ENCODE results near the gene LMBR1.
A peak's percentile ranks its signal among the peaks of the same experiment; 100 is the strongest.
"Not testable (repeated sequence)": the region's sequence is repeated elsewhere in the genome, so short reads cannot be mapped to it uniquely, and the experiment has no call there.

The LMBR1 gene

DNA sequence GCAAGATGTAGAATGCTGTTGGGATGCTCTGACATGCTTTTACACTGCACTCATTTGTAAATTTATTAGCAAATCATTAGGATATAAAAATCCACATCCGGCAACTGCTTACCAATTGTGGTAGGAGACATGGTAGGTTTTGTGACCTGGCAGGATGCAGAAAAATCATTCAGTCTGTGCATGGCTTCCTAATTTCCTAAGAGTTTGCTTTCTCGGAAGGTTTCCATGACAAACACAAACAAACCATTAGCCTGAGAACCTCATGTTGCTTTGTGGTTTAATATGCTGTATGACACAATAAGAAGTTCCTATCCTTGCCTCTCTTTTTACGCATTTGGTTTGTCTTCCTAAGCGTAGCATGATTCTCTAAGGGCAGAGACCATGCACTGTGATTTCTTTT is 14.7 kb upstream of the LMBR1 start:
- Histone ChIP-seq H3K4me1 (ENCODE audit: insufficient read depth, low read length) (no peaks in the 10 kb centered on the region), H3K4me3 (ENCODE audit: low read depth in 1 of 2, low read length in 2 of 2) (no peak overlapping the region), H4K20me1 (ENCODE audit: insufficient read depth, low read length) (no peaks in the 10 kb centered on the region), H2AFZ (ENCODE audit: low read depth, low read length) (no peak overlapping the region), H3K36me3 (ENCODE audit: insufficient read depth, low read length) (no peaks in the 10 kb centered on the region), H3K27me3 (ENCODE audit: insufficient read depth, low read length, poor library complexity) (no peaks in the 10 kb centered on the region), H3K9me3 (ENCODE audit: insufficient read depth, low read length, severe bottlenecking) (no peaks in the 10 kb centered on the region), H3K9ac (ENCODE audit: low read depth, low read length) (no peak overlapping the region), H3K27ac (ENCODE audit: low read length) (no peak overlapping the region), H3K79me2 (ENCODE audit: insufficient read depth, low read length) (no peaks in the 10 kb centered on the region), H3K4me2 (ENCODE audit: insufficient read depth, low read length) (no peak overlapping the region)
- TF ChIP-seq, protein P1, sequence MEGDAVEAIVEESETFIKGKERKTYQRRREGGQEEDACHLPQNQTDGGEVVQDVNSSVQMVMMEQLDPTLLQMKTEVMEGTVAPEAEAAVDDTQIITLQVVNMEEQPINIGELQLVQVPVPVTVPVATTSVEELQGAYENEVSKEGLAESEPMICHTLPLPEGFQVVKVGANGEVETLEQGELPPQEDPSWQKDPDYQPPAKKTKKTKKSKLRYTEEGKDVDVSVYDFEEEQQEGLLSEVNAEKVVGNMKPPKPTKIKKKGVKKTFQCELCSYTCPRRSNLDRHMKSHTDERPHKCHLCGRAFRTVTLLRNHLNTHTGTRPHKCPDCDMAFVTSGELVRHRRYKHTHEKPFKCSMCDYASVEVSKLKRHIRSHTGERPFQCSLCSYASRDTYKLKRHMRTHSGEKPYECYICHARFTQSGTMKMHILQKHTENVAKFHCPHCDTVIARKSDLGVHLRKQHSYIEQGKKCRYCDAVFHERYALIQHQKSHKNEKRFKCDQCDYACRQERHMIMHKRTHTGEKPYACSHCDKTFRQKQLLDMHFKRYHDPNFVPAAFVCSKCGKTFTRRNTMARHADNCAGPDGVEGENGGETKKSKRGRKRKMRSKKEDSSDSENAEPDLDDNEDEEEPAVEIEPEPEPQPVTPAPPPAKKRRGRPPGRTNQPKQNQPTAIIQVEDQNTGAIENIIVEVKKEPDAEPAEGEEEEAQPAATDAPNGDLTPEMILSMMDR (IDR thresholded peaks at IDR 0.05; ENCODE audit: borderline replicate concordance, extremely low read depth, low read length, poor library complexity, severe bottlenecking): no peak
- TF ChIP-seq EZH2 (IDR thresholded peaks at IDR 0.05; ENCODE audit: borderline replicate concordance, low read depth, low read length, severe bottlenecking): no peak
- no peak for ATAC-seq (ENCODE audit: insufficient read depth, low read depth)
- no peak for DNase-seq

DNA sequence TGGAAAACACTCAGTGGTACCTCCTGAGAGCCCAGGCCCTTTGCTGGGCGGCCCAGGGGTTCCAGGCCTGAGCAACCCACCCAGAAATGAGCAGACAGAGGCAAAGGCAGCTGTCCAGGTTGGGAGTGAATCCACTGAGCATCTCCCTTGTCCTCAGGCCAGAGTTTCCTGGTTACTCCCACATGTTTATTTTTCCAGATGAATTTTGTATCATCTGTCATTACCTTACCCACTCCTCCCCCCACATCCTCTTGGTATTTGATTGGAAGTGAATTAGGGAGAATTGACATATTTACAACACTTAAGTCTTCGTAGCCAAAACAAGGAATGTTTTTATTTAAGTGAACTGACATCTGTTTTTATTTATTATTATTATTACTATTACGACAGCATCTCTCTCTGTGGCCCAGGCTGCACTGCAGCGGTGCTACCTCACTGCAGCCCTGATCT is 13.2 kb upstream of the LMBR1 start:
- Histone ChIP-seq H3K79me2 (ENCODE audit: insufficient read depth, low read length) (no peaks in the 10 kb centered on the region), H3K4me3 (ENCODE audit: low read depth in 1 of 2, low read length in 2 of 2) (no peak overlapping the region), H2AFZ (ENCODE audit: low read depth, low read length) (no peak overlapping the region), H4K20me1 (ENCODE audit: insufficient read depth, low read length) (no peaks in the 10 kb centered on the region), H3K9ac (ENCODE audit: low read depth, low read length) (no peak overlapping the region), H3K27ac (ENCODE audit: low read length) (no peak overlapping the region), H3K36me3 (ENCODE audit: insufficient read depth, low read length) (no peaks in the 10 kb centered on the region), H3K9me3 (ENCODE audit: insufficient read depth, low read length, severe bottlenecking) (no peaks in the 10 kb centered on the region), H3K4me1 (ENCODE audit: insufficient read depth, low read length) (no peaks in the 10 kb centered on the region), H3K4me2 (ENCODE audit: insufficient read depth, low read length) (no peak overlapping the region), H3K27me3 (ENCODE audit: insufficient read depth, low read length, poor library complexity) (no peaks in the 10 kb centered on the region)
- no peak for TF ChIP-seq EZH2 (IDR thresholded peaks at IDR 0.05; ENCODE audit: borderline replicate concordance, low read depth, low read length, severe bottlenecking)
- TF ChIP-seq, protein P1 (IDR thresholded peaks at IDR 0.05; ENCODE audit: borderline replicate concordance, extremely low read depth, low read length, poor library complexity, severe bottlenecking): no peak
- ATAC-seq (ENCODE audit: insufficient read depth, low read depth): no peak
- DNase-seq: no peak

DNA sequence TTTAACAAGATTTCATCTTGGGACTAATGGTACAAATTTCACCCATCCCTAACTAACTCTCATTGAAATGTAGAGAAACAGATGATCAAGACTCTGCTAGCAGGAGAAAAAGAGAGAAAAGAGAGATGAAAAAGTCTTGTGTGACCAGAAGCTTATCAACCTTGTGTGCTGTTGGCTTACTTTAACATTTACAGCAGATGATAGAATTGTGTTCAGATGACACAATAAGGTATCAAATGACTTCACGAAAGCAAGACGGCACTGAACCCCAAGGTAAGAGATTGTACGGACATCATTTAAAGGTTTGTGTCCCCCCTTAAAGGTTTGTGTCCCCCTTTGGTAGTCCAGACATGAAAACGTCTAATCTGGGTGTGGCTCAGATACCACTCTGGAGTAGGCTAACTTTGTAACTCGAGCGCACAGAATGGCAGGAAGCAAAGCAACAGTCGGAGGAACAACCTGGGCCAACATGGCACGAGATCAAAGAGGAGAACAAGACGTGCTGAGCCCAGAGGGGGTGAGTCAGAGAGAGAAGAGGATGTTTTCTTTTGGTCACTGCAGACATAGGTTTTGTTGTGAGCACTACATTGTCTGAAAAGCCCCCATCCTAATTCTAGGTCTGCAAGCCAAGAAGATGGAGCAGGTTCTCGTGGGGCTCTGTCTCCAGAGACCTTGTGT is 10.4 kb upstream of the LMBR1 start:
- Histone ChIP-seq H3K4me3 (ENCODE audit: low read depth in 1 of 2, low read length in 2 of 2) (no peak overlapping the region), H3K79me2 (ENCODE audit: insufficient read depth, low read length) (no peaks in the 10 kb centered on the region), H3K9me3 (ENCODE audit: insufficient read depth, low read length, severe bottlenecking) (no peaks in the 10 kb centered on the region), H3K9ac (ENCODE audit: low read depth, low read length) (no peak overlapping the region), H3K36me3 (ENCODE audit: insufficient read depth, low read length) (no peaks in the 10 kb centered on the region), H3K27me3 (ENCODE audit: insufficient read depth, low read length, poor library complexity) (peaks cover 3% of the 10 kb centered on the region), H3K4me2 (ENCODE audit: insufficient read depth, low read length) (no peak overlapping the region), H4K20me1 (ENCODE audit: insufficient read depth, low read length) (no peaks in the 10 kb centered on the region), H3K4me1 (ENCODE audit: insufficient read depth, low read length) (no peaks in the 10 kb centered on the region), H3K27ac (ENCODE audit: low read length) (no peak overlapping the region), H2AFZ (ENCODE audit: low read depth, low read length) (no peak overlapping the region)
- ATAC-seq (ENCODE audit: insufficient read depth, low read depth) (peak; percentile 53; the same call in 2 of the 3 replicates), DNase-seq (no peak)
- TF ChIP-seq, protein P1 (IDR thresholded peaks at IDR 0.05; ENCODE audit: borderline replicate concordance, extremely low read depth, low read length, poor library complexity, severe bottlenecking): no peak
- TF ChIP-seq EZH2 (IDR thresholded peaks at IDR 0.05; ENCODE audit: borderline replicate concordance, low read depth, low read length, severe bottlenecking): no peak

DNA sequence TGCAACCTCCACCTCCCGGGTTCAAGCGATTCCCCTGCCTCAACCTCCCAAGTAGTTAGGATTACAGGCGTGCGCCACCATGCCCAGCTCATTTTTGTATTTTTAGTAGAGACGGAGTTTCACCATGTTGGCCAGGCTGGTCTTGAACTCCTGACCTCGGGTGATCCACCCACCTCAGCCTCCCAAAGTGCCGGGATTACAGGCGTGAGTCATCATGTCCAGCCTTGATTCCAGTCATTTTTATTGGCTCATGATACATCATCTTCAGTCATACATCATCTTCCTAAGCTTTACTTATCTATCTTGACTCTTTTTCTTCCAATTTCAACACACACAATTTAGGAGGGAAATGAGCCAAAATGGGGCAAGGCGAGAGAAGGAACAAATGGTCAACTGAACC is 7.1 kb upstream of the LMBR1 start:
- not testable (repeated sequence) for H3K36me3 ChIP-seq (ENCODE audit: insufficient read depth, low read length); H3K79me2 ChIP-seq (ENCODE audit: insufficient read depth, low read length); H3K4me1 ChIP-seq (ENCODE audit: insufficient read depth, low read length); H3K9ac ChIP-seq (ENCODE audit: low read depth, low read length); ATAC-seq (ENCODE audit: insufficient read depth, low read depth); H3K4me3 ChIP-seq (ENCODE audit: low read depth in 1 of 2, low read length in 2 of 2); DNase-seq; H3K9me3 ChIP-seq (ENCODE audit: insufficient read depth, low read length, severe bottlenecking); H3K27me3 ChIP-seq (ENCODE audit: insufficient read depth, low read length, poor library complexity); H4K20me1 ChIP-seq (ENCODE audit: insufficient read depth, low read length); H2AFZ ChIP-seq (ENCODE audit: low read depth, low read length); H3K4me2 ChIP-seq (ENCODE audit: insufficient read depth, low read length); H3K27ac ChIP-seq (ENCODE audit: low read length)
